ENCODE results near the gene HOXA6.

The HOXA6 gene

GRCh38 chr7:27187475-27188385 is 40.2 kb upstream of the HOXA6 start:
- Mint-ChIP-seq H3K9me3 (ENCODE audit: low read depth) (no peaks in the 10 kb centered on the region), H3K4me1 (ENCODE audit: low read depth) (peaks cover 58% of the 10 kb centered on the region), H3K4me3 (peak overlapping the region; percentile 77), H3K36me3 (no peaks in the 10 kb centered on the region), H3K27ac (no peak overlapping the region), H3K27me3 (peaks cover 48% of the 10 kb centered on the region)

GRCh38 chr7:27186668-27187474 is 39.3 kb upstream of the HOXA6 start:
- H3K4me3 Mint-ChIP-seq = peak overlapping the region; percentile 80
- H3K27me3 Mint-ChIP-seq = peaks cover 50% of the 10 kb centered on the region
- H3K27ac Mint-ChIP-seq = no peak overlapping the region
- no peaks in the 10 kb centered on the region for H3K9me3 Mint-ChIP-seq (ENCODE audit: low read depth)
- H3K4me1 Mint-ChIP-seq (ENCODE audit: low read depth) = peaks cover 53% of the 10 kb centered on the region
- H3K36me3 Mint-ChIP-seq = no peaks in the 10 kb centered on the region

GRCh38 chr7:27185854-27186667 is 38.5 kb upstream of the HOXA6 start:
- H3K4me1 Mint-ChIP-seq (ENCODE audit: low read depth) = peaks cover 53% of the 10 kb centered on the region

GRCh38 chr7:27185013-27185853 is 37.7 kb upstream of the HOXA6 start, which contains the start of gene HOXA11:
Gene HOXA11, minus strand, starts transcription at chr7:27185232. Its CDS starts 88 bp downstream, at chr7:27185144.
- peaks cover 53% of the 10 kb centered on the region for H3K4me1 Mint-ChIP-seq (ENCODE audit: low read depth)
- no peaks in the 10 kb centered on the region for H3K9me3 Mint-ChIP-seq (ENCODE audit: low read depth)
- H3K27me3 Mint-ChIP-seq = peaks cover 47% of the 10 kb centered on the region
- peak within 1 kb of the TSS; percentile 80 for H3K4me3 Mint-ChIP-seq
- no peak within 1 kb of the TSS for H3K27ac Mint-ChIP-seq
- H3K36me3 Mint-ChIP-seq = no peaks in the 10 kb centered on the region

More at GRCh38 chr7:27185854-27186667, 38.5 kb upstream of the HOXA6 start:
- no peaks in the 10 kb centered on the region for H3K36me3 Mint-ChIP-seq
- no peak overlapping the region for H3K27ac Mint-ChIP-seq
- peak overlapping the region; percentile 80 for H3K4me3 Mint-ChIP-seq
- H3K9me3 Mint-ChIP-seq (ENCODE audit: low read depth) = no peaks in the 10 kb centered on the region
- peaks cover 51% of the 10 kb centered on the region for H3K27me3 Mint-ChIP-seq

GRCh38 chr7:27184337-27185012 is 36.9 kb upstream of the HOXA6 start:
- no peaks in the 10 kb centered on the region for H3K36me3 Mint-ChIP-seq
- H3K27ac Mint-ChIP-seq = no peak overlapping the region
- H3K27me3 Mint-ChIP-seq = peaks cover 44% of the 10 kb centered on the region
- peaks cover 50% of the 10 kb centered on the region for H3K4me1 Mint-ChIP-seq (ENCODE audit: low read depth)
- peak overlapping the region; percentile 80 for H3K4me3 Mint-ChIP-seq
- H3K9me3 Mint-ChIP-seq (ENCODE audit: low read depth) = no peaks in the 10 kb centered on the region

GRCh38 chr7:27183682-27184336 is 36.2 kb upstream of the HOXA6 start:
- Mint-ChIP-seq H3K36me3 (no peaks in the 10 kb centered on the region), H3K27ac (no peak overlapping the region), H3K4me3 (peak overlapping the region; percentile 56), H3K4me1 (ENCODE audit: low read depth) (peaks cover 46% of the 10 kb centered on the region), H3K9me3 (ENCODE audit: low read depth) (no peaks in the 10 kb centered on the region), H3K27me3 (peaks cover 51% of the 10 kb centered on the region)

GRCh38 chr7:27182861-27183681 is 35.5 kb upstream of the HOXA6 start:
- Mint-ChIP-seq H3K4me1 (ENCODE audit: low read depth) (peaks cover 39% of the 10 kb centered on the region), H3K9me3 (ENCODE audit: low read depth) (no peaks in the 10 kb centered on the region), H3K27ac (no peak overlapping the region), H3K4me3 (peak overlapping the region; percentile 10), H3K27me3 (peaks cover 49% of the 10 kb centered on the region), H3K36me3 (no peaks in the 10 kb centered on the region)

- no peaks in the 10 kb centered on the region for H3K36me3 Mint-ChIP-seq
- H3K27ac Mint-ChIP-seq = no peak overlapping the region
- peaks cover 34% of the 10 kb centered on the region for H3K4me1 Mint-ChIP-seq (ENCODE audit: low read depth)
- H3K27me3 Mint-ChIP-seq = peaks cover 48% of the 10 kb centered on the region
- no peaks in the 10 kb centered on the region for H3K9me3 Mint-ChIP-seq (ENCODE audit: low read depth)
- H3K4me3 Mint-ChIP-seq = no peak overlapping the region
These were observed 34.8 kb upstream of the HOXA6 start for GRCh38 chr7:27182285-27182841.

GRCh38 chr7:27181795-27182275 is 34.3 kb upstream of the HOXA6 start:
- H3K4me3 Mint-ChIP-seq = no peak overlapping the region
- H3K27ac Mint-ChIP-seq = no peak overlapping the region
- H3K36me3 Mint-ChIP-seq = no peaks in the 10 kb centered on the region
- H3K4me1 Mint-ChIP-seq (ENCODE audit: low read depth) = peaks cover 30% of the 10 kb centered on the region
- peaks cover 44% of the 10 kb centered on the region for H3K27me3 Mint-ChIP-seq
- no peaks in the 10 kb centered on the region for H3K9me3 Mint-ChIP-seq (ENCODE audit: low read depth)

GRCh38 chr7:27180431-27181420 is 33.2 kb upstream of the HOXA6 start:
- H3K9me3 Mint-ChIP-seq (ENCODE audit: low read depth) = no peaks in the 10 kb centered on the region
- peaks cover 36% of the 10 kb centered on the region for H3K27me3 Mint-ChIP-seq
- peaks cover 22% of the 10 kb centered on the region for H3K4me1 Mint-ChIP-seq (ENCODE audit: low read depth)
- no peak overlapping the region for H3K27ac Mint-ChIP-seq
- peak overlapping the region; percentile 11 for H3K4me3 Mint-ChIP-seq
- no peaks in the 10 kb centered on the region for H3K36me3 Mint-ChIP-seq
